Lower leg skin (tissue), 4 donors: ENCODE measurements around the gene EML1. TPM values are rescaled to one million over a fixed set of nuclear protein-coding genes. Genes with fewer than 3 reads are reported as not detected.
"Not testable (repeated sequence)": the region's sequence is repeated elsewhere in the genome, so short reads cannot be mapped to it uniquely, and the experiment has no call there.

Experiments
- DNase-seq, 2 donors: peaks; one replicate each; pipeline ENCODE4 v3.0.0-alpha.2; 2019; ENCODE audit warnings: low spot score in 2 of 2
- H3K4me3 ChIP-seq: fragments of 200-600 bp; sonication (generic); 2 replicates; pipeline ENCODE4 v1.5.1; 2017; ENCODE audit warnings: mild to moderate bottlenecking, low read depth; ENCODE audit not compliant: poor library complexity, severe bottlenecking
- POLR2A ChIP-seq, 2 donors: fragments of 450-650 bp; IDR thresholded peaks; one replicate each; pipeline ENCODE4 v1.6.1; 2016 to 2017; ENCODE audit warnings: antibody characterized with exemption in 2 of 2, mild to moderate bottlenecking in 1 of 2, moderate library complexity in 1 of 2
- WGBS, 2 donors: methylation state at CpG; one replicate each; pipeline ENCODE4 v1.1.5; 2018; 5-methylcytosine and 5-hydroxymethylcytosine counted together
- intact Hi-C: fragments of 100-400 bp; cut with DNase I; formaldehyde crosslinking; loops from one replicate; pipeline ENCODE4 v1.15.0; 2023; ENCODE audit warnings: low total_unique reads
- total RNA-seq, 4 donors: library from RNA; depleted of rRNA; stranded (reverse); fragments of >200 nt; gene quantifications; one replicate each; pipeline ENCODE4 v1.1.0, GENCODE V29; 2016
- TF ChIP-seq, protein P1 (sequence below), 3 donors: fragments of 450-650 bp; IDR thresholded peaks; one replicate each; pipeline ENCODE4 v1.5.1; 2016; ENCODE audit warnings: antibody characterized with exemption in 3 of 3, mild to moderate bottlenecking in 3 of 3, moderate library complexity in 2 of 3

The EML1 gene
- total RNA-seq, 4 donors from 2014 or later: 10.7 to 24.7 (median 21.3) TPM

DNA sequence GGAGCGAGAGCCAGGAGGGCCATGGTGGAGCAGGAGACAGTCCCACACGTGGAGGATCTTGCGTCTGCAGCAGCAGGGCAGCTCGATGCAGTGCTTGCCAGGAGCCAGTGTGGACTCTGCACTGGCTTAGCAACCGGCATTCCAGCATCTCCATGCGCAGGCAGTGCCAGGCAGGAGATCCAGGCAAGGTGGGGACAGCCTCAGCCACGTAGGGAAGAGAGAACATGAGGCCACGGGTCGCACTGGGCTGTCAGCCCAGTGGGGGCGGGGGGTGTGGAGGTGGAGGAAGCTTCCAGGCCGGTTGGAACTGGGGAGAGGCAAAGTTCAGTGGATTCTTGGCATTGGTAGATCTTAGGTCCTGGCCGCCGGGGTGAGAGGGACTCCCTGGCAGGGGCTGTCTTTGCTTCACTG, 151.0 kb downstream of the EML1 start:
- 54 to 65% methylated on average over 13 of the region's 13 CpGs for WGBS, 2 donors
- intact Hi-C loops: no loop called here
- no peak for DNase-seq
- H3K4me3 ChIP-seq: no peak overlapping the region
- TF ChIP-seq, protein P1, sequence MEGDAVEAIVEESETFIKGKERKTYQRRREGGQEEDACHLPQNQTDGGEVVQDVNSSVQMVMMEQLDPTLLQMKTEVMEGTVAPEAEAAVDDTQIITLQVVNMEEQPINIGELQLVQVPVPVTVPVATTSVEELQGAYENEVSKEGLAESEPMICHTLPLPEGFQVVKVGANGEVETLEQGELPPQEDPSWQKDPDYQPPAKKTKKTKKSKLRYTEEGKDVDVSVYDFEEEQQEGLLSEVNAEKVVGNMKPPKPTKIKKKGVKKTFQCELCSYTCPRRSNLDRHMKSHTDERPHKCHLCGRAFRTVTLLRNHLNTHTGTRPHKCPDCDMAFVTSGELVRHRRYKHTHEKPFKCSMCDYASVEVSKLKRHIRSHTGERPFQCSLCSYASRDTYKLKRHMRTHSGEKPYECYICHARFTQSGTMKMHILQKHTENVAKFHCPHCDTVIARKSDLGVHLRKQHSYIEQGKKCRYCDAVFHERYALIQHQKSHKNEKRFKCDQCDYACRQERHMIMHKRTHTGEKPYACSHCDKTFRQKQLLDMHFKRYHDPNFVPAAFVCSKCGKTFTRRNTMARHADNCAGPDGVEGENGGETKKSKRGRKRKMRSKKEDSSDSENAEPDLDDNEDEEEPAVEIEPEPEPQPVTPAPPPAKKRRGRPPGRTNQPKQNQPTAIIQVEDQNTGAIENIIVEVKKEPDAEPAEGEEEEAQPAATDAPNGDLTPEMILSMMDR (IDR thresholded peaks at IDR 0.05): no peak
- TF ChIP-seq POLR2A (IDR thresholded peaks at IDR 0.05): no peak

DNA sequence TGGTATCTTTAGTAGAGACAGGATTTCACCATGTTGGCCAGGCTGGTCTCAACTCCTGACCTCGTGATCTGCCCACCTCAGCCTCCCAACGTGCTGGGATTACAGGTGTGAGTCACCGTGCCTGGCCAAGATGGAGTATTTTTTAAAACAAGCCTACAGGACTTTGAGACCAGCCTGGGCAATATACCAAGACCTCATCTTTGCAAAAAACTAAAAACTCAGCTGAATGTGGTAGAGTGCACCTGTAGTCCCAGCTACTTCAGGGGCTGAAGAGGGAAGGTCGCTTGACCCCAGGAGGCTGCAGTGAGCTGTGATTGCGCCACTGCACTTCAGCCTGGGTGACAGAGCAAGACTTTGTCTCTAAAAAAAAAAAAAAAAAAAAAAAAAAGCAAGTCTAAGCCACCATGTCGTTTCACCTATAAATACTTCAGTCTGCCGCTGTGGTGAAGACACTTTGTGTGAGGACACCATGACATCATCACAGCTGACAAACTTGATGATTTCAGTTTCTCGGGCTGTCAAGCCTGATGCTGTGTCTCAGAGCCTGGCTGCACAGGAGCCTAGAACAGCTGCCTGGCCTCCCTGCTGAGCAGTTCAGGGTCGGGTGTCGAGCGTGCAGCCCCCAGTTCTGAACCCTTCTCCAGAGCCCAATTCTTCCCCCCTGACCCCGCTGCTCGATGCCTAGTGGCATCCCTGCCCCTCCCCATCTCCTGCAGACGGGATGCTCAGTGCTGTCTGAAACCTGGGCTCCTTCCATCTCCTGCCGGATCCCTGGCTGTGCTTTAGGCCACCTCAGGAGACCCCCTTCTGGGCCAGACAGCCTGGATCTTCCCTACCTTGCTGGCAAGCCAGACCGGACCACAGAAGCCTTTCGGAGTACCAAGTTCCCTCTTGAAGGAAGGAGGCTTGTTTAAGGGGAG, 152.8 kb downstream of the EML1 start:
- WGBS, 2 donors: 62 to 64% methylated on average over 17 of the region's 17 CpGs
- no peak for DNase-seq
- H3K4me3 ChIP-seq: no peak overlapping the region
- intact Hi-C loops: no loop called here
- TF ChIP-seq, protein P1 (IDR thresholded peaks at IDR 0.05): no peak
- no peak for TF ChIP-seq POLR2A (IDR thresholded peaks at IDR 0.05)

- no peak for DNase-seq
- no peak overlapping the region for H3K4me3 ChIP-seq
- intact Hi-C loops: no loop called here
- WGBS, 2 donors: 15 to 35% methylated on average over 27 to 32 of the region's 33 CpGs
- TF ChIP-seq, protein P1 (IDR thresholded peaks at IDR 0.05): no peak
- TF ChIP-seq POLR2A (IDR thresholded peaks at IDR 0.05): no peak
These were observed 153.7 kb downstream of the EML1 start for GRCh38 chr14:99946652-99947489.

DNA sequence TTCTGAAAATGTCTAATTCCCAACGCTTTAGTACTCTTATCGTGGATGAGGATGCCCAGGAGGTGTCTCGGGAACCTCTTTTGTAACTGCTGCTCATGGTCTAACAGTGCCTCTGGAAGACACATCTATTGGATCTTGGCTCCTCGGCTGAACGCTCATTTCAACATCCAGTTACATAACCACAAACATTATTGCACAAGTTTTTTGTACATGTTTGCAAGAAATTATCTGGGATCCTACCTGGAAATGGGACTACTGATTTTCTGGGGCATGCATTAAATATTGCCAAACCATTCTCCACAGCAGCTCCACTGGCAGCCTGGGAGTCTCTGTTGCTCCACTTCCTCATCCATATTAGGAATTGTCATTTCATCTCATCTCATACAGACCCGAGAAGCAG, 154.5 kb downstream of the EML1 start:
- 42 to 45% methylated on average over 6 of the region's 6 CpGs for WGBS, 2 donors
- intact Hi-C loops: no loop called here
- TF ChIP-seq, protein P1 (IDR thresholded peaks at IDR 0.05): no peak
- TF ChIP-seq POLR2A (IDR thresholded peaks at IDR 0.05): no peak
- no peak overlapping the region for H3K4me3 ChIP-seq
- no peak for DNase-seq

DNA sequence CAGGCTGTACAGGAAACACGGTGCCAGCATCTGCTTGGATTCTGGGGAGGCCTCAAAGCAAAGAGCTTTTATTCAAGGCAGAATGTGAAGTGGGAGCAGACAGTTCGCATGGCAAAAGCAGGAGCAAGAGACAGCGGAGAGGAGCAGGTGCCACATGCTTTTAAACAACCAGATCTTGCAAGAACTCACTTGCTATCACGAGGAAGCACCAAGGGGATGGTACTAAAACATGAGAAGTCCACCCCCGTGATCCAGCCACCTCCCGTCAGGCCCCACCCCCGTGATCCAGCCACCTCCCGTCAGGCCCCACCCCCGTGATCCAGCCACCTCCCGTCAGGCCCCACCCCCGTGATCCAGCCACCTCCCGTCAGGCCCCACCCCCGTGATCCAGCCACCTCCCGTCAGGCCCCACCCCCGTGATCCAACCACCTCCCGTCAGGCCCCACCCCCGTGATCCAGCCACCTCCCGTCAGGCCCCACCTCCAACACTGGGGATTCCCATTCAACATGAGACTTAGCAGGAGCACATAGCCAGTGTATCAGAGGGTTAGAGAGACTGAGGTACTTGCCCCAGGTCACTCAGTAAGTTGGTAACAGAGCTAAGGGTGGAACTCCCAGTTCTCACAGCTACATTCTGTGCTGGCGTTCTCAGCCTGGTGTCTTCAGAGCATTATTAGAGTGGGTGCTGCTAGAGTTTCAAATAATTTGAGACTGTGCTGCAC, 156.0 kb downstream of the EML1 start:
- DNase-seq, H3K4me3 ChIP-seq, intact Hi-C loops: not testable (repeated sequence)
- WGBS, 2 donors: 19 to 37% methylated on average over 11 to 12 of the region's 19 CpGs
